PC-3 (cell line): ENCODE results near the gene NOTCH4. TPM values are rescaled to one million over a fixed set of nuclear protein-coding genes. Genes with fewer than 3 reads are reported as not detected.

ENCODE experiments used
- ATAC-seq: fragments of 200-7000 bp; cut with Tn5 transposase; 2 replicates; pipeline ENCODE4 v1.9.1; 2020; ENCODE audit warnings: mild to moderate bottlenecking, moderate library complexity
- BruUV-seq: library from RNA; stranded (reverse); fragments of 400-500 nt; replicated peaks from 2 replicates; lab custom pipeline; 2021; lab: Mats Ljungman, UMichigan
- CTCF ChIA-PET: fragments of 300-600 bp; sonication (Branson Sonifier 250); formaldehyde crosslinking; loops from one replicate; lab custom pipeline; 2022; ENCODE audit warnings: antibody characterized with exemption; lab: Charles Lee
- POLR2A ChIA-PET: fragments of 300-600 bp; sonication (Branson Sonifier 250); formaldehyde crosslinking; loops from one replicate; lab custom pipeline; 2022; ENCODE audit warnings: antibody characterized with exemption; ENCODE audit not compliant: unreplicated experiment; lab: Charles Lee
- DNase-seq: peaks from one replicate; pipeline ENCODE4 v3.0.0-alpha.2; 2015
- H2AFZ ChIP-seq: fragments of 300-600 bp; sonication (generic); 2 replicates; pipeline ENCODE4 v1.6.0; 2016; ENCODE audit warnings: antibody characterized with exemption, low read length
- H3F3A ChIP-seq: fragments of 300-600 bp; sonication (generic); one replicate; pipeline ENCODE4 v1.6.0; 2017; ENCODE audit warnings: antibody characterized with exemption, low read length, control low read depth, mild to moderate bottlenecking; ENCODE audit not compliant: unreplicated experiment
- H3K27ac ChIP-seq: fragments of 300-600 bp; sonication (generic); 2 replicates; pipeline ENCODE4 v1.5.1; 2016; ENCODE audit warnings: mild to moderate bottlenecking, low read length
- H3K27me3 ChIP-seq: fragments of 300-600 bp; sonication (generic); 2 replicates; pipeline ENCODE4 v1.6.1; 2016; ENCODE audit warnings: low read length, mixed read lengths
- H3K36me3 ChIP-seq: fragments of 300-600 bp; sonication (generic); 2 replicates; pipeline ENCODE4 v1.6.1; 2016; ENCODE audit warnings: low read depth, mixed run types, low read length, mixed read lengths
- H3K4me1 ChIP-seq: fragments of 300-600 bp; sonication (generic); 2 replicates; pipeline ENCODE4 v1.5.1; 2016; ENCODE audit warnings: low read length; ENCODE audit not compliant: insufficient read depth
- H3K4me2 ChIP-seq: fragments of 300-600 bp; sonication (generic); 2 replicates; pipeline ENCODE4 v1.6.0; 2016; ENCODE audit warnings: low read length
- H3K4me3 ChIP-seq: fragments of 300-600 bp; sonication (generic); 2 replicates; pipeline ENCODE4 v1.5.1; 2016; ENCODE audit warnings: mild to moderate bottlenecking, low read length, mixed read lengths
- H3K79me2 ChIP-seq: fragments of 300-600 bp; sonication (generic); 2 replicates; pipeline ENCODE4 v1.6.1; 2017; ENCODE audit warnings: low read length, mixed read lengths
- H3K9ac ChIP-seq: fragments of 300-600 bp; sonication (generic); 2 replicates; pipeline ENCODE4 v1.6.0; 2016; ENCODE audit warnings: mild to moderate bottlenecking, low read length
- H3K9me2 ChIP-seq: fragments of 300-600 bp; sonication (generic); replicated peaks from 2 replicates; pipeline ENCODE4 v1.6.1; 2016; ENCODE audit warnings: mixed run types, low read length, mixed read lengths
- H3K9me3 ChIP-seq: fragments of 300-600 bp; sonication (generic); 2 replicates; pipeline ENCODE4 v1.6.1; 2016; ENCODE audit warnings: low read length, mixed read lengths
- H4K20me1 ChIP-seq: fragments of 300-600 bp; sonication (generic); 2 replicates; pipeline ENCODE4 v1.6.1; 2016; ENCODE audit warnings: low read length, mixed read lengths
- CTCF ChIP-seq: fragments of 300-600 bp; sonication (generic); conservative IDR thresholded peaks from 2 replicates; pipeline ENCODE4 v1.5.1; 2017; ENCODE audit warnings: antibody characterized with exemption, low read depth, mild to moderate bottlenecking, low read length
- EZH2 ChIP-seq: fragments of 300-600 bp; sonication (generic); IDR thresholded peaks from one replicate; pipeline ENCODE4 v1.6.1; 2017; ENCODE audit warnings: antibody characterized with exemption, mild to moderate bottlenecking, low read length; ENCODE audit not compliant: unreplicated experiment
- EZH2phosphoT487 ChIP-seq: fragments of 300-600 bp; sonication (generic); IDR thresholded peaks from 2 replicates; pipeline ENCODE4 v1.6.1; 2018; ENCODE audit warnings: mild to moderate bottlenecking, antibody characterized with exemption, low read length, borderline replicate concordance
- intact Hi-C: fragments of 100-400 bp; cut with micrococcal nuclease; formaldehyde crosslinking; loops from 2 replicates; pipeline ENCODE4 v1.9.0; 2023
- total RNA-seq: library from RNA; depleted of rRNA; stranded (reverse); fragments of >200 nt; gene quantifications from 2 replicates; pipeline ENCODE4 v1.2.3, GENCODE V29; 2014

NOTCH4 gene
- total RNA-seq, 1 experiment from 2014 or later = 1.7 TPM

GRCh38 chr6:32175322-32175710, 48.6 kb downstream of the NOTCH4 start:
- CTCF ChIA-PET = no interaction called here
- Histone ChIP-seq H3K4me1 (peaks cover 33% of the 10 kb centered on the region), H3K27ac (no peak overlapping the region), H3K9ac (peak overlapping the region; percentile 90), H3K4me2 (peak overlapping the region; percentile 93), H3F3A (no peaks in the 10 kb centered on the region), H2AFZ (peak overlapping the region; percentile 95), H3K9me2 (no peaks in the 10 kb centered on the region), H4K20me1 (no peaks in the 10 kb centered on the region), H3K79me2 (peaks cover 33% of the 10 kb centered on the region), H3K9me3 (no peaks in the 10 kb centered on the region), H3K36me3 (0 out of 2 replicates have a peak, but pooled peaks cover under 1% of the 10 kb centered on the region), H3K4me3 (peak overlapping the region; percentile 94), H3K27me3 (no peaks in the 10 kb centered on the region)
- DNase-seq = no peak
- no peak for TF ChIP-seq EZH2phosphoT487
- TF ChIP-seq CTCF = no peak
- no peak for TF ChIP-seq EZH2
- BruUV-seq = TSS peak; percentile 21
- POLR2A ChIA-PET = no interaction called here
- intact Hi-C loops = loop anchor here (5.0 kb wide), 1 partner anchor 218 kb away; the partner anchor contains the start of genes NELFE and SKIC2
- no peak for ATAC-seq

- H3K9ac ChIP-seq = no peak overlapping the region
- H3K79me2 ChIP-seq = peaks cover 31% of the 10 kb centered on the region
- ChIA-PET CTCF (no interaction called here), POLR2A (no interaction called here)
- peaks cover 31% of the 10 kb centered on the region for H3K4me1 ChIP-seq
- H3F3A ChIP-seq = no peaks in the 10 kb centered on the region
- H3K27me3 ChIP-seq = no peaks in the 10 kb centered on the region
- ATAC-seq (no peak), DNase-seq (no peak)
- intact Hi-C loops = no loop called here
- H3K36me3 ChIP-seq = 0 out of 2 replicates have a peak, but pooled peaks cover 3% of the 10 kb centered on the region
- no peak overlapping the region for H3K27ac ChIP-seq
- TF ChIP-seq EZH2phosphoT487 = no peak
- no peak for TF ChIP-seq EZH2
- no peak for TF ChIP-seq CTCF
- no peak overlapping the region for H2AFZ ChIP-seq
- H3K4me3 ChIP-seq = 0 out of 2 replicates have a peak overlapping the region, but pooled peaks have one; percentile 94
- BruUV-seq = no TSS peak
- H4K20me1 ChIP-seq = no peaks in the 10 kb centered on the region
- H3K4me2 ChIP-seq = peak overlapping the region; percentile 93
- no peaks in the 10 kb centered on the region for H3K9me2 ChIP-seq
- H3K9me3 ChIP-seq = no peaks in the 10 kb centered on the region
Measured at GRCh38 chr6:32174416-32174815, 49.5 kb downstream of the NOTCH4 start.

GRCh38 chr6:32173051-32173727, 50.7 kb downstream of the NOTCH4 start:
- ATAC-seq (no peak), DNase-seq (no peak)
- H3K4me2 ChIP-seq = no peak overlapping the region
- H4K20me1 ChIP-seq = no peaks in the 10 kb centered on the region
- H3K27me3 ChIP-seq = no peaks in the 10 kb centered on the region
- no peak overlapping the region for H2AFZ ChIP-seq
- intact Hi-C loops = no loop called here
- no peaks in the 10 kb centered on the region for H3F3A ChIP-seq
- 0 out of 2 replicates have a peak, but pooled peaks cover 3% of the 10 kb centered on the region for H3K36me3 ChIP-seq
- H3K27ac ChIP-seq = no peak overlapping the region
- ChIA-PET POLR2A (no interaction called here), CTCF (no interaction called here)
- BruUV-seq = no TSS peak
- H3K4me1 ChIP-seq = peaks cover 26% of the 10 kb centered on the region
- TF ChIP-seq EZH2 (no peak), EZH2phosphoT487 (no peak), CTCF (no peak)
- H3K9ac ChIP-seq = no peak overlapping the region
- H3K9me2 ChIP-seq = no peaks in the 10 kb centered on the region
- H3K4me3 ChIP-seq = no peak overlapping the region
- H3K9me3 ChIP-seq = no peaks in the 10 kb centered on the region
- peaks cover 21% of the 10 kb centered on the region for H3K79me2 ChIP-seq
